CD4-positive, alpha-beta T cell treated with Interleukin-15 for 4 hours (primary cell): ENCODE data around the gene XPNPEP2.
"Not testable (repeated sequence)": the region's sequence is repeated elsewhere in the genome, so short reads cannot be mapped to it uniquely, and the experiment has no call there.

ENCODE experiments used
- DNase-seq: peaks from one replicate; pipeline ENCODE4 v3.0.0-alpha.2; 2020; ENCODE audit warnings: low spot score

XPNPEP2 gene

GRCh38 chrX:129719931-129720530 is 18.7 kb upstream of the XPNPEP2 start:
- DNase-seq, result no peak

- DNase-seq, result no peak
Observed at GRCh38 chrX:129720741-129721140, 18.0 kb upstream of the XPNPEP2 start.

GRCh38 chrX:129721414-129721813 is 17.4 kb upstream of the XPNPEP2 start:
- DNase-seq, result no peak

GRCh38 chrX:129721870-129722269 is 16.9 kb upstream of the XPNPEP2 start:
- DNase-seq, result no peak

GRCh38 chrX:129723511-129723910 is 15.3 kb upstream of the XPNPEP2 start:
- DNase-seq, result no peak

GRCh38 chrX:129724754-129725153 is 14.0 kb upstream of the XPNPEP2 start:
- no peak for DNase-seq

- DNase-seq, result no peak
Observed at GRCh38 chrX:129726307-129727111, 12.3 kb upstream of the XPNPEP2 start.

- no peak for DNase-seq
Observed at GRCh38 chrX:129728061-129728460, 10.7 kb upstream of the XPNPEP2 start.

GRCh38 chrX:129731228-129731627 is 7.6 kb upstream of the XPNPEP2 start:
- no peak for DNase-seq

GRCh38 chrX:129732857-129733256 is 5.9 kb upstream of the XPNPEP2 start:
- DNase-seq, result no peak

GRCh38 chrX:129733335-129733734 is 5.4 kb upstream of the XPNPEP2 start:
- no peak for DNase-seq

- peak; percentile 27 for DNase-seq
Observed at GRCh38 chrX:129736491-129736890, 2.3 kb upstream of the XPNPEP2 start.

- DNase-seq, result no peak
Observed at GRCh38 chrX:129737916-129738315, 863 bp upstream of the XPNPEP2 start.

- DNase-seq, result no peak
Observed at GRCh38 chrX:129739578-129739977, 799 bp downstream of the XPNPEP2 start.

- no peak for DNase-seq
Observed at GRCh38 chrX:129741880-129742758, 3.3 kb downstream of the XPNPEP2 start.

GRCh38 chrX:129742759-129743152 is 4.0 kb downstream of the XPNPEP2 start:
- DNase-seq, result not testable (repeated sequence)

- no peak for DNase-seq
Observed at GRCh38 chrX:129743821-129744220, 5.0 kb downstream of the XPNPEP2 start.

GRCh38 chrX:129744861-129745321 is 6.1 kb downstream of the XPNPEP2 start:
- DNase-seq, result peak; percentile 59

GRCh38 chrX:129746557-129747470 is 8.0 kb downstream of the XPNPEP2 start:
- no peak for DNase-seq

GRCh38 chrX:129747533-129747932 is 8.8 kb downstream of the XPNPEP2 start:
- DNase-seq, result no peak

GRCh38 chrX:129748305-129748704 is 9.5 kb downstream of the XPNPEP2 start:
- DNase-seq, result no peak
